Lung (tissue), 12 donors: Measurements from ENCODE around the gene ALPI. TPM values are rescaled to one million over a fixed set of nuclear protein-coding genes. Genes with fewer than 3 reads are reported as not detected.

Source experiments
- ATAC-seq: fragments of 200-7000 bp; cut with Tn5 transposase; one replicate; pipeline ENCODE4 v1.9.1; 2020; ENCODE audit warnings: moderate number of reproducible peaks; ENCODE audit not compliant: insufficient read depth, low FRiP score
- DNase-seq, 3 donors: peaks; one replicate each; pipeline ENCODE4 v3.0.0-alpha.2; 2013 to 2017
- H3K27ac ChIP-seq, 2 donors: one replicate each; pipeline ENCODE4 v1.5.1; 2013; ENCODE audit warnings: mild to moderate bottlenecking in 2 of 2, moderate library complexity in 2 of 2, control low read depth in 1 of 2, inconsistent platforms in 1 of 2, low read depth in 1 of 2, low read length in 1 of 2
- H3K27me3 ChIP-seq, 3 donors: one replicate each; pipeline ENCODE4 v1.5.1; 2013; ENCODE audit warnings: low read length in 2 of 3; ENCODE audit not compliant: control insufficient read depth in 3 of 3, insufficient read depth in 3 of 3
- H3K36me3 ChIP-seq, 4 donors: one replicate each; pipeline ENCODE4 v1.5.1; 2013; ENCODE audit warnings: low read length in 4 of 4, mild to moderate bottlenecking in 1 of 4, moderate library complexity in 1 of 4; ENCODE audit not compliant: control insufficient read depth in 4 of 4, insufficient read depth in 4 of 4
- H3K4me1 ChIP-seq, 5 donors: one replicate each; pipeline ENCODE4 v1.5.1; 2013; ENCODE audit warnings: low read length in 5 of 5, mild to moderate bottlenecking in 2 of 5, moderate library complexity in 1 of 5; ENCODE audit not compliant: control insufficient read depth in 5 of 5, insufficient read depth in 5 of 5
- H3K4me3 ChIP-seq: one replicate; pipeline ENCODE4 v1.5.1; 2013; ENCODE audit warnings: mild to moderate bottlenecking, control low read depth, moderate library complexity
- H3K9ac ChIP-seq, 2 donors: one replicate each; pipeline ENCODE4 v1.5.1; 2013; ENCODE audit warnings: low read length in 2 of 2, control low read depth in 1 of 2; ENCODE audit not compliant: insufficient read depth in 1 of 2
- H3K9me3 ChIP-seq, 4 donors: one replicate each; pipeline ENCODE4 v1.5.1; 2013; ENCODE audit warnings: low read length in 3 of 4, mild to moderate bottlenecking in 1 of 4, moderate library complexity in 1 of 4; ENCODE audit not compliant: control insufficient read depth in 4 of 4, insufficient read depth in 3 of 4
- CTCF ChIP-seq: IDR thresholded peaks from 2 replicates; pipeline ENCODE4 v1.5.1; 2012; ENCODE audit warnings: mild to moderate bottlenecking; ENCODE audit errors: control extremely low read depth, extremely low read depth
- WGBS, 2 donors: extraction: QIAGEN DNeasy Blood & Tissue Kit; methylation state at CpG; one replicate each; pipeline ENCODE4 v1.1.7; 2013; 5-methylcytosine and 5-hydroxymethylcytosine counted together
- polyA plus RNA-seq, 2 donors: library from polyadenylated mRNA; stranded (reverse); fragments of 200-250 nt; gene quantifications; one replicate each; pipeline ENCODE4 v1.2.1, GENCODE V29; 2013
- total RNA-seq, 2 donors: library from RNA; depleted of rRNA in 1 of 2; stranded (reverse); fragments of >200 nt in 1 of 2; gene quantifications; one replicate each; pipeline ENCODE4 v1.2.1, GENCODE V29; 2014 to 2021
- donor health status: control.
- donor health status: control.
- donor health status: Bipolar disorder and iron deficiency.
- donor health status: healthy.
- donor health status: DM: yes; HTN: yes; CAD: no.

ALPI gene
- total and polyA plus RNA-seq, 4 donors, result not detected

DNA sequence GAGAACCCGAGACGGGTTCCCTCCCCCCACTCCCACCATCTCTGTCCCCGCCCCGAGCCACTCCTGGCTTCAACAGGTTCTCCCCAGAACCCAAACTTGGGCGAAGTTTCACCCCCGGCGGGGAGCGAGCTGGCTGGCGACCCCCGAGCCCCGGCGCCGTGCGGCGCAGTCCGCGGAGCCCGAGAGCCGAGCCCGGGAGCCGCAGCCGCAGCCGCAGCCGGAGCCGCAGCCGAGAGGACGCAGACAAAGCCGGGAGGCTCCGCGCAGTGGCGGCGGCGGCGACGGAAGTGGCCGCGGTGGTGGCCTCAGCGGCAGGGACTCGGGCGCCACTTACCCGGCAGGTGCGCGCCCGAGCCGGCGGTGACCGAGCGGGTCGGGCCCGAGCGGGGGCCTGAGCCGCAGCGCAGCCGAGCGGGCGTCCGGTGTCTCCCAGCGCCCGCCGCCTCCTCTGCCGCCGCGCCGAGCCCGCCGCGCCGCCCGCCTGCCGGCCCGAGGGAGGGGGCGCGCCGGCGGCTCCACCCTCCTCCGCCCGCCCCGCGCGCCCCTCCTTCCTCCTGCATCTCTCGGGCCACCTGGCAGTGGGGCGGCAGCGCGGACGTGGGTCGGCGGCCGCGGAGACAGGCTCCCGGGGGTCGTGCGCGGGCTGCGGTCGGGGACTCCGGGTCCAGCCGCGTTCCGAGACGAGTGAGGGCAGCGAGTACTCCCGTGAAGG is 31.6 kb downstream of the ALPI start, which contains the start of gene ECEL1:
TSS of gene ECEL1 (minus strand) at position 450 of the 712 bp plus-strand sequence. CDS start 1,181 bp downstream, outside the sequence.
- peaks cover 0 to 5% (median 0%) of the 10 kb centered on the region in 4 donors for H3K9me3 ChIP-seq
- H3K4me3 ChIP-seq, result no peak within 1 kb of the TSS
- TF ChIP-seq CTCF, result no peak
- H3K27ac ChIP-seq, result no peak within 1 kb of the TSS
- peaks cover 0 to 7% (median 0%) of the 10 kb centered on the region in 5 donors for H3K4me1 ChIP-seq
- H3K27me3 ChIP-seq, result peaks cover 10 to 54% (median 29%) of the 10 kb centered on the region in 3 donors
- no peak within 1 kb of the TSS for H3K9ac ChIP-seq
- no peak for DNase-seq
- 1 to 2% methylated on average over 63 to 102 of the region's 102 CpGs for WGBS, 2 donors
- H3K36me3 ChIP-seq, result no peaks in the 10 kb centered on the region
- no peak for ATAC-seq

- H3K27ac ChIP-seq, result no peak overlapping the region
- H3K9ac ChIP-seq, result no peak overlapping the region
- no peak for ATAC-seq
- H3K36me3 ChIP-seq, result no peaks in the 10 kb centered on the region
- no peak overlapping the region for H3K4me3 ChIP-seq
- TF ChIP-seq CTCF, result no peak
- DNase-seq, result no peak
- WGBS, 2 donors, result 44 to 47% methylated on average over 15 to 16 of the region's 16 CpGs
- H3K4me1 ChIP-seq, result peaks cover 0 to 7% (median 0%) of the 10 kb centered on the region in 5 donors
- H3K9me3 ChIP-seq, result peaks cover 0 to 5% (median 0%) of the 10 kb centered on the region in 4 donors
- H3K27me3 ChIP-seq, result peaks cover 10 to 52% (median 29%) of the 10 kb centered on the region in 3 donors
Observed at GRCh38 chr2:232488097-232488711, 32.3 kb downstream of the ALPI start.

DNA sequence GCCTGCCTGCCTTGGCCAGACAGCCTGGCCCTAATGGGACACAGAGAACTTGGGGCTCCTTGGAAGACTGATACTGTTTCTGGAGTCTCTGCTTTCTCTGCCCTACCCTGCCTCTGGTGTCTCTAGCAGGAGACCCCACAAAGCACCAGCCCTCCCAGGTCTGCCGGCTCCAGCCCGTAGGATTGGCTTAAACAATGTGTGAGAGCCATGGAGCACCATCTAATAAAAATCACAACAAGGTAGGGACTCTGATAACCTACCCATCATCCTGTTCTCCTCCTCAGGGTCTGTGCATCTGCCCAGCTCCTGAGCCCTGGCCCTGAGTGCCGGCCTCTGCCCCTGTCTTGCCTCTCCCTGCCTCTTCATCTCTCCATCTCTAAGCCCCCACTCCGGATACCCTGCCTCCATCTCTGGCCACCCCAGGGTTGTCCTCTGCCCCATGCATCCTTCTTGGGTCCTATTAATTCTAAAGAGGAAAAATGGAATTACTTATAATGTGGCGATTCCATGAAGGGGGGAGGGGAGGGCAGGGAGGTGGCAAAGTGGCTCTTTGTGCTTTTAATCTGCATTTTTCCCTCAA is 32.9 kb downstream of the ALPI start:
- DNase-seq, result no peak
- no peak overlapping the region for H3K27ac ChIP-seq
- no peak overlapping the region for H3K9ac ChIP-seq

More for the DNA sequence above, 32.9 kb downstream of the ALPI start:
- Histone ChIP-seq H3K36me3 (no peaks in the 10 kb centered on the region), H3K4me1 (peaks cover 0 to 7% (median 0%) of the 10 kb centered on the region in 5 donors), H3K27me3 (peaks cover 10 to 50% (median 26%) of the 10 kb centered on the region in 3 donors), H3K9me3 (peaks cover 0 to 5% (median 0%) of the 10 kb centered on the region in 4 donors), H3K4me3 (no peak overlapping the region)
- WGBS, 2 donors, result 86 to 88% methylated on average over 5 of the region's 5 CpGs
- TF ChIP-seq CTCF, result no peak
- ATAC-seq, result no peak
